Thoracic aorta (tissue), 2 donors: ENCODE measurements around the gene GADD45GIP1. TPM values are rescaled to one million over a fixed set of nuclear protein-coding genes. Genes with fewer than 3 reads are reported as not detected.

Source experiments
- ATAC-seq: fragments of 150-250 bp; one replicate; pipeline ENCODE4 v1.8.0; 2017; ENCODE audit warnings: low read depth; ENCODE audit not compliant: insufficient number of reproducible peaks, low FRiP score
- DNase-seq: peaks from one replicate; pipeline ENCODE4 v3.0.0-alpha.2; 2020; ENCODE audit warnings: low spot score
- H3K27ac ChIP-seq, 2 donors: fragments of 200-600 bp; sonication (generic); 1 replicate in 1 of 2; 2 replicates in 1 of 2; pipeline ENCODE4 v1.5.1; 2016; ENCODE audit warnings: mild to moderate bottlenecking in 2 of 2, moderate library complexity in 2 of 2
- H3K27me3 ChIP-seq: fragments of 200-600 bp; sonication (generic); replicated peaks from 2 replicates; pipeline ENCODE4 v1.6.0; 2016; ENCODE audit warnings: mild to moderate bottlenecking; ENCODE audit not compliant: insufficient read depth
- H3K36me3 ChIP-seq: fragments of 200-600 bp; sonication (generic); one replicate; pipeline ENCODE4 v1.5.1; 2016
- H3K4me1 ChIP-seq, 2 donors: fragments of 200-600 bp; sonication (generic); 1 replicate in 1 of 2; 2 replicates in 1 of 2; pipeline versions ENCODE4 v1.5.1 to v1.6.0; 2016; ENCODE audit warnings: low read depth in 2 of 2, mild to moderate bottlenecking in 1 of 2; ENCODE audit not compliant: control insufficient read depth in 1 of 2
- H3K4me3 ChIP-seq: fragments of 200-600 bp; sonication (generic); 2 replicates; pipeline ENCODE4 v1.5.1; 2016; ENCODE audit warnings: mild to moderate bottlenecking
- H3K9me3 ChIP-seq: fragments of 200-600 bp; sonication (generic); 2 replicates; pipeline ENCODE4 v1.5.1; 2016
- total RNA-seq, 2 donors: library from RNA; depleted of rRNA; stranded (reverse); fragments of >200 nt; gene quantifications; one replicate each; pipeline versions ENCODE4 v1.1.0 to v1.2.3, GENCODE V29; 2016
- TF ChIP-seq, protein P1 (sequence below): fragments of 200-600 bp; sonication (generic); IDR thresholded peaks from one replicate; pipeline ENCODE4 v1.5.1; 2019; ENCODE audit warnings: antibody characterized with exemption

GADD45GIP1 gene
- total RNA-seq, 2 donors from 2014 or later: 30.2 to 42.8 TPM

- peak within 1 kb of the TSS; percentile 83 to 94 for H3K27ac ChIP-seq
- ATAC-seq (peak; percentile 96), DNase-seq (peak; percentile 99)
- peak within 1 kb of the TSS; percentile 93 for H3K4me3 ChIP-seq
- no peaks in the 10 kb centered on the region for H3K9me3 ChIP-seq
- no peaks in the 10 kb centered on the region for H3K27me3 ChIP-seq
- H3K36me3 ChIP-seq: peaks cover 23% of the 10 kb centered on the region
- TF ChIP-seq, protein P1, sequence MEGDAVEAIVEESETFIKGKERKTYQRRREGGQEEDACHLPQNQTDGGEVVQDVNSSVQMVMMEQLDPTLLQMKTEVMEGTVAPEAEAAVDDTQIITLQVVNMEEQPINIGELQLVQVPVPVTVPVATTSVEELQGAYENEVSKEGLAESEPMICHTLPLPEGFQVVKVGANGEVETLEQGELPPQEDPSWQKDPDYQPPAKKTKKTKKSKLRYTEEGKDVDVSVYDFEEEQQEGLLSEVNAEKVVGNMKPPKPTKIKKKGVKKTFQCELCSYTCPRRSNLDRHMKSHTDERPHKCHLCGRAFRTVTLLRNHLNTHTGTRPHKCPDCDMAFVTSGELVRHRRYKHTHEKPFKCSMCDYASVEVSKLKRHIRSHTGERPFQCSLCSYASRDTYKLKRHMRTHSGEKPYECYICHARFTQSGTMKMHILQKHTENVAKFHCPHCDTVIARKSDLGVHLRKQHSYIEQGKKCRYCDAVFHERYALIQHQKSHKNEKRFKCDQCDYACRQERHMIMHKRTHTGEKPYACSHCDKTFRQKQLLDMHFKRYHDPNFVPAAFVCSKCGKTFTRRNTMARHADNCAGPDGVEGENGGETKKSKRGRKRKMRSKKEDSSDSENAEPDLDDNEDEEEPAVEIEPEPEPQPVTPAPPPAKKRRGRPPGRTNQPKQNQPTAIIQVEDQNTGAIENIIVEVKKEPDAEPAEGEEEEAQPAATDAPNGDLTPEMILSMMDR: no peak
- peaks cover 23 to 29% of the 10 kb centered on the region in 2 donors for H3K4me1 ChIP-seq
Observed at GRCh38 chr19:12937927-12938778, 18.9 kb downstream of the GADD45GIP1 start, which contains the start of gene CALR. TSS of gene CALR (plus strand) at chr19:12938609. CDS start at chr19:12938680, 71 bp downstream.

- ATAC-seq (no peak), DNase-seq (no peak)
- peaks cover 28 to 37% of the 10 kb centered on the region in 2 donors for H3K4me1 ChIP-seq
- TF ChIP-seq, protein P1: no peak
- H3K36me3 ChIP-seq: peaks cover 21% of the 10 kb centered on the region
- H3K27me3 ChIP-seq: no peaks in the 10 kb centered on the region
- peak overlapping the region in 1 of 2 donors; percentile 23 for H3K27ac ChIP-seq
- no peaks in the 10 kb centered on the region for H3K9me3 ChIP-seq
- H3K4me3 ChIP-seq: peak overlapping the region; percentile 93
Observed at GRCh38 chr19:12937093-12937926, 19.7 kb downstream of the GADD45GIP1 start.

- H3K4me1 ChIP-seq: peaks cover 29 to 41% of the 10 kb centered on the region in 2 donors
Observed at GRCh38 chr19:12936582-12936981, 20.4 kb downstream of the GADD45GIP1 start.

GRCh38 chr19:12935071-12935470 is 22.0 kb downstream of the GADD45GIP1 start:
- TF ChIP-seq, protein P1: no peak
- Histone ChIP-seq H3K9me3 (no peaks in the 10 kb centered on the region), H3K27ac (no peak overlapping the region), H3K4me3 (no peak overlapping the region), H3K4me1 (peaks cover 19 to 29% of the 10 kb centered on the region in 2 donors), H3K27me3 (no peaks in the 10 kb centered on the region), H3K36me3 (peaks cover 9% of the 10 kb centered on the region)
- no peak for ATAC-seq
- no peak for DNase-seq

More at GRCh38 chr19:12936582-12936981, 20.4 kb downstream of the GADD45GIP1 start:
- H3K27ac ChIP-seq: no peak overlapping the region
- no peak overlapping the region for H3K4me3 ChIP-seq
- DNase-seq (no peak), ATAC-seq (no peak)
- peaks cover 18% of the 10 kb centered on the region for H3K36me3 ChIP-seq
- H3K27me3 ChIP-seq: no peaks in the 10 kb centered on the region
- no peaks in the 10 kb centered on the region for H3K9me3 ChIP-seq
- TF ChIP-seq, protein P1: no peak
